ENCODE data around the gene SHISA5. TPM values are rescaled to one million over a fixed set of nuclear protein-coding genes. Genes with fewer than 3 reads are reported as not detected.

SHISA5 gene
- total and polyA plus RNA-seq, 10 of the 15 experiments (the other 5 are each of a cell fraction or from before 2014, with no cell fraction given) = 17.1 to 148 (median 67.3) TPM

DNA sequence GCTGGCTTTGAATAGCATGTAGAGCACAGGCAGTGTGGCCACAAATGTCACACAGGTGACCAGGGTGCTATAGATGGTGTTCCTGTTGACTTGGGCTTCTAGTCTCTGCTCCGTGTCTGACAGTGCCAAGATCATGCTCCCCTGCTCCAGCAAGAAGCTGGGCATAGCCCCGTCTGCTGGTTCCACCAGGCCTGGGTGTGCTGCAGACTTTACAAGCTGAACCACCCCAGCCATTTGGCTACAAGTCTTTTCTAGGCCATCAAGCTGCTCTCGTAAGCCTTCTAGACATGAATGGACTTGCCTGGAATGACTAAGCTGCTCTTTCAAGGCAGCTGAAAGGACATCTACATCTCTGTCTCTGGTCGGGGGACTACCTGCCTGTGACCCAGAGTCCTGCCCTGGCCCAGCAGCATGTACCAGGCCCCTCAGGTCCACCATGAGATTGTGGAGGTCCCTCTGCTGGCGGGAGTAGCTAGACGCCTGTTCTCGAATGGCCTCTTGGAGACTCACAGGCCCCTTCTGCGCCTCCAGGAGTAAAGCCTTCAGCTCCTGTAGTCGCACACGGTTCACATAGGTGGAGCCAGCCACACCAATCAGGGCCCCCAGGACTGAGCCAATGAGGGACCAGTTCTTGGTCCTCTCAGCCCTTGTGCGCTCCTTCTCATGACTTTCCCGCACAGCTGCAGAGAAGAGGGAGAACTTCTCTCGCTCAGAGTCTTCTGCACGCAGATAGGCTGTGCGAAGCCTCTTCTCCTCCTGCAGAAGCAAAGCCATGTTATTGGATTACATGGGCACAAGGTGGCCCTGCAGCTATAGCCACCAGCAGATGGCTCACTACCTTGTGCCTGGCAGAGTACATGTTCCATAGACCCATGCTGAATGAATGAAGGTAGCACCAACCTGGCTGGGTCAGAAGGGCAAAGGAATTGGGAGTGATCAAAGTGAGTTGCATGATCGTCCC is 71.3 kb downstream of the SHISA5 start:
- H3K4me3 ChIP-seq = no peak overlapping the region
- no TSS peak for BruUV-seq (replicated peaks)
- intact Hi-C loops (cut with micrococcal nuclease; ENCODE audit: unreplicated experiment) = no loop called here
- H3K9me3 ChIP-seq (replicated peaks; ENCODE audit: control insufficient read depth, insufficient read depth, low read length) = no peaks in the 10 kb centered on the region
- ChIA-PET POLR2A (interaction anchor here (0.5 kb wide), 2 partner anchors 94 to 212 kb away, joined by 3 read pairs; no protein-coding TSS in a partner anchor), CTCF (interaction anchor here (1.4 to 12.5 kb wide), 6 partner anchors 24 to 238 kb away, joined by 3 to 757 read pairs (median 134); partner anchors contain the start of genes CAMP and PFKFB4), RAD21 (ENCODE audit: unreplicated experiment) (interaction anchor here (0.8 to 2.7 kb wide), 5 partner anchors 31 to 159 kb away, joined by 3 to 28 read pairs (median 4); partner anchors contain the start of gene NME6), SMC1A (ENCODE audit: uncharacterized antibody, unreplicated experiment) (interaction anchor here (0.6 to 11.5 kb wide), 4 partner anchors 31 to 202 kb away, joined by 3 to 287 read pairs (median 4); no protein-coding TSS in a partner anchor)
- FAIRE-seq (no peak), ATAC-seq (peak; percentile 2; the same call in 1 of the 3 replicates), DNase-seq (ENCODE audit: low read depth, low spot score) (no peak)
- no peak overlapping the region for H3K4me2 ChIP-seq (ENCODE audit: control insufficient read depth, insufficient read depth)
- no peak overlapping the region for H2AFZ ChIP-seq (ENCODE audit: control insufficient read depth, low read depth, low read length)
- peak; percentile 39; the same call in 1 of the 2 replicates for TF ChIP-seq IRF4 (IDR thresholded peaks at IDR 0.05; ENCODE audit: low read depth, low read length)
- TF ChIP-seq LARP7 (IDR thresholded peaks at IDR 0.05) = no peak
- TF ChIP-seq, protein P1, sequence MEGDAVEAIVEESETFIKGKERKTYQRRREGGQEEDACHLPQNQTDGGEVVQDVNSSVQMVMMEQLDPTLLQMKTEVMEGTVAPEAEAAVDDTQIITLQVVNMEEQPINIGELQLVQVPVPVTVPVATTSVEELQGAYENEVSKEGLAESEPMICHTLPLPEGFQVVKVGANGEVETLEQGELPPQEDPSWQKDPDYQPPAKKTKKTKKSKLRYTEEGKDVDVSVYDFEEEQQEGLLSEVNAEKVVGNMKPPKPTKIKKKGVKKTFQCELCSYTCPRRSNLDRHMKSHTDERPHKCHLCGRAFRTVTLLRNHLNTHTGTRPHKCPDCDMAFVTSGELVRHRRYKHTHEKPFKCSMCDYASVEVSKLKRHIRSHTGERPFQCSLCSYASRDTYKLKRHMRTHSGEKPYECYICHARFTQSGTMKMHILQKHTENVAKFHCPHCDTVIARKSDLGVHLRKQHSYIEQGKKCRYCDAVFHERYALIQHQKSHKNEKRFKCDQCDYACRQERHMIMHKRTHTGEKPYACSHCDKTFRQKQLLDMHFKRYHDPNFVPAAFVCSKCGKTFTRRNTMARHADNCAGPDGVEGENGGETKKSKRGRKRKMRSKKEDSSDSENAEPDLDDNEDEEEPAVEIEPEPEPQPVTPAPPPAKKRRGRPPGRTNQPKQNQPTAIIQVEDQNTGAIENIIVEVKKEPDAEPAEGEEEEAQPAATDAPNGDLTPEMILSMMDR (IDR thresholded peaks at IDR 0.05 in 2 of 3, conservative IDR thresholded peaks at IDR 0.05 in 1 of 3; ENCODE audit: control insufficient read depth in 2 of 3, extremely low read depth in 1 of 3, insufficient read depth in 1 of 3, low read depth in 3 of 3, low read length in 3 of 3) = peak in 2 of 3 experiments; percentile 18; a peak in 3 of 6 replicates
- H3K27me3 ChIP-seq (replicated peaks in 1 of 2; ENCODE audit: control insufficient read depth in 2 of 2, insufficient read depth in 2 of 2, low read length in 1 of 2) = no peaks in the 10 kb centered on the region
- no peaks in the 10 kb centered on the region; the same call in none of the 2 replicates for H3K79me2 ChIP-seq (ENCODE audit: control insufficient read depth, insufficient read depth, low read length)
- WGBS (ENCODE audit: insufficient coverage, insufficient replicate concordance, low lambda C conversion rate, missing lambda C conversion rate) = 71% methylated on average over 16 of the region's 16 CpGs
- H3K36me3 ChIP-seq (ENCODE audit: control insufficient read depth in 2 of 2, insufficient read depth in 2 of 2, low read length in 1 of 2) = peaks cover 2 to 16% of the 10 kb centered on the region in 2 experiments; a peak in 2 of 4 replicates
- no peak overlapping the region for H3K9ac ChIP-seq (ENCODE audit: control insufficient read depth, insufficient read depth, low read length)
- H3K27ac ChIP-seq (ENCODE audit: control insufficient read depth, insufficient read depth) = peak overlapping the region; percentile 54
- H4K20me1 ChIP-seq (ENCODE audit: control insufficient read depth, insufficient read depth) = no peaks in the 10 kb centered on the region
- in situ Hi-C loops (cut with MboI) = no loop called here
- H3K4me1 ChIP-seq (ENCODE audit: control insufficient read depth, insufficient read depth, low read length) = peaks cover 19% of the 10 kb centered on the region
